GM12878 (cell line): ENCODE results near the gene MED13L. TPM values are rescaled to one million over a fixed set of nuclear protein-coding genes. Genes with fewer than 3 reads are reported as not detected.

Experiments used
- ATAC-seq: fragments of 200-7000 bp; cut with Tn5 transposase; 3 replicates; pipeline ENCODE4 v1.9.1; 2020; ENCODE audit warnings: mild to moderate bottlenecking, moderate library complexity
- BruUV-seq: library from RNA; stranded (reverse); fragments of 400-500 nt; replicated peaks from 2 replicates; lab custom pipeline; 2021; lab: Mats Ljungman, UMichigan
- CTCF ChIA-PET: fragments of 300-600 bp; sonication (Branson Sonifier 250); formaldehyde crosslinking; extraction: SDS; loops from one replicate; lab custom pipeline; 2021; ENCODE audit warnings: inconsistent platforms; lab: Yijun Ruan, JAX
- POLR2A ChIA-PET: fragments of 350-600 bp; formaldehyde crosslinking; extraction: SDS; loops from one replicate; lab custom pipeline; 2021; ENCODE audit warnings: inconsistent platforms; lab: Charles Lee
- RAD21 ChIA-PET: fragments of 300-600 bp; sonication (Branson Sonifier 250); formaldehyde crosslinking; loops from one replicate; lab custom pipeline; 2023; ENCODE audit warnings: antibody characterized with exemption; ENCODE audit not compliant: unreplicated experiment; lab: Charles Lee
- SMC1A ChIA-PET: fragments of 300-600 bp; sonication (Branson Sonifier 250); formaldehyde crosslinking; loops from one replicate; lab custom pipeline; 2023; ENCODE audit not compliant: unreplicated experiment, uncharacterized antibody; lab: Charles Lee
- DNase-seq: peaks from one replicate; pipeline ENCODE4 v3.0.0-alpha.2; 2011; ENCODE audit warnings: low read depth, low spot score
- FAIRE-seq: peaks from 3 replicates; lab custom pipeline; 2011; peaks lifted over from hg19 to GRCh38; lab: Jason Lieb, UNC
- H2AFZ ChIP-seq: 2 replicates; pipeline ENCODE4 v1.6.0; 2011; ENCODE audit warnings: low read depth, low read length, control low read depth; ENCODE audit not compliant: control insufficient read depth
- H3K27ac ChIP-seq: 2 replicates; pipeline ENCODE4 v1.5.1; 2011; ENCODE audit warnings: control low read depth; ENCODE audit not compliant: control insufficient read depth, insufficient read depth
- H3K27me3 ChIP-seq, 2 experiments: replicated peaks in 1 of 2; 2 replicates each; pipeline versions ENCODE4 v1.6.0 to v1.6.1; 2011; ENCODE audit warnings: low read length in 1 of 2; ENCODE audit not compliant: control insufficient read depth in 2 of 2, insufficient read depth in 2 of 2
- H3K36me3 ChIP-seq, 2 experiments: 2 replicates each; pipeline ENCODE4 v1.5.1; 2011; ENCODE audit warnings: low read length in 1 of 2; ENCODE audit not compliant: control insufficient read depth in 2 of 2, insufficient read depth in 2 of 2
- H3K4me1 ChIP-seq: 2 replicates; pipeline ENCODE4 v1.6.1; 2011; ENCODE audit warnings: mild to moderate bottlenecking, low read length, moderate library complexity, mixed read lengths; ENCODE audit not compliant: control insufficient read depth, insufficient read depth
- H3K4me2 ChIP-seq: 2 replicates; pipeline ENCODE4 v1.6.0; 2011; ENCODE audit warnings: control low read depth; ENCODE audit not compliant: control insufficient read depth, insufficient read depth
- H3K4me3 ChIP-seq: fragments of 200-600 bp; sonication (generic); 2 replicates; pipeline ENCODE4 v1.5.1; 2016
- H3K79me2 ChIP-seq: 2 replicates; pipeline ENCODE4 v1.6.0; 2011; ENCODE audit warnings: low read length; ENCODE audit not compliant: control insufficient read depth, insufficient read depth
- H3K9ac ChIP-seq: 2 replicates; pipeline ENCODE4 v1.8.0; 2011; ENCODE audit warnings: low read length, control low read depth, mixed read lengths; ENCODE audit not compliant: control insufficient read depth, insufficient read depth
- H3K9me3 ChIP-seq: replicated peaks from 3 replicates; pipeline ENCODE4 v1.5.1; 2011; ENCODE audit warnings: mild to moderate bottlenecking, low read length; ENCODE audit not compliant: control insufficient read depth, insufficient read depth
- H4K20me1 ChIP-seq: 2 replicates; pipeline ENCODE4 v1.6.0; 2011; ENCODE audit not compliant: control insufficient read depth, insufficient read depth
- BACH1 ChIP-seq: fragments of 450-650 bp; IDR thresholded peaks from 2 replicates; pipeline ENCODE4 v1.6.1; 2017; ENCODE audit warnings: mild to moderate bottlenecking, borderline replicate concordance
- BRCA1 ChIP-seq: IDR thresholded peaks from 2 replicates; pipeline ENCODE4 v1.6.1; 2011; ENCODE audit warnings: low read depth, low read length, improper control_type of control experiment
- CBFB ChIP-seq: IDR thresholded peaks from 2 replicates; pipeline ENCODE4 v1.6.1; 2016; ENCODE audit warnings: antibody characterized with exemption, low read depth
- GATAD2B ChIP-seq: fragments of 450-650 bp; conservative IDR thresholded peaks from 2 replicates; pipeline ENCODE4 v1.6.1; 2017; ENCODE audit warnings: low read depth, mild to moderate bottlenecking, moderate library complexity
- HDAC6 ChIP-seq: fragments of 200-600 bp; sonication (generic); IDR thresholded peaks from one replicate; pipeline ENCODE4 v1.8.0; 2017; ENCODE audit warnings: antibody characterized with exemption; ENCODE audit not compliant: unreplicated experiment
- JUNB ChIP-seq: IDR thresholded peaks from 2 replicates; pipeline ENCODE4 v1.6.1; 2016; ENCODE audit warnings: antibody characterized with exemption, mild to moderate bottlenecking
- KDM1A ChIP-seq: fragments of 200-600 bp; sonication (generic); IDR thresholded peaks from 2 replicates; pipeline ENCODE4 v1.6.1; 2016; ENCODE audit warnings: borderline replicate concordance
- KLF5 ChIP-seq: fragments of 450-650 bp; IDR thresholded peaks from 2 replicates; pipeline ENCODE4 v1.6.1; 2014; ENCODE audit warnings: mild to moderate bottlenecking; ENCODE audit not compliant: partially characterized antibody
- MYB ChIP-seq: fragments of 150-350 bp; IDR thresholded peaks from 2 replicates; pipeline ENCODE4 v1.6.1; 2014; ENCODE audit warnings: mild to moderate bottlenecking, low read depth, low read length, borderline replicate concordance
- POU2F2 ChIP-seq: IDR thresholded peaks from 3 replicates; pipeline ENCODE4 v1.6.1; 2011; ENCODE audit warnings: low read depth, mild to moderate bottlenecking, low read length, borderline replicate concordance
- RCOR1 ChIP-seq: conservative IDR thresholded peaks from 2 replicates; pipeline ENCODE4 v1.6.1; 2012; ENCODE audit warnings: low read depth, low read length, improper control_type of control experiment
- RELB ChIP-seq: fragments of 450-650 bp; IDR thresholded peaks from 2 replicates; pipeline ENCODE4 v1.6.1; 2017; ENCODE audit warnings: low read depth, mild to moderate bottlenecking, moderate library complexity
- SMAD1 ChIP-seq: fragments of 450-650 bp; IDR thresholded peaks from 2 replicates; pipeline ENCODE4 v1.6.1; 2018; ENCODE audit warnings: mild to moderate bottlenecking, low read depth; ENCODE audit not compliant: partially characterized antibody
- SMARCA5 ChIP-seq: fragments of 450-650 bp; IDR thresholded peaks from 2 replicates; pipeline ENCODE4 v1.6.1; 2017; ENCODE audit warnings: mild to moderate bottlenecking
- SRF ChIP-seq, 2 experiments: IDR thresholded peaks; 2 replicates each; pipeline ENCODE4 v1.6.1; 2011; ENCODE audit warnings: low read depth in 2 of 2, low read length in 2 of 2, mild to moderate bottlenecking in 1 of 2, moderate library complexity in 1 of 2
- STAT1 ChIP-seq: fragments of 450-650 bp; conservative IDR thresholded peaks from 2 replicates; pipeline ENCODE4 v1.6.1; 2014; ENCODE audit warnings: antibody characterized with exemption, mild to moderate bottlenecking
- SUPT20H ChIP-seq: IDR thresholded peaks from 2 replicates; pipeline ENCODE4 v1.6.1; 2011; ENCODE audit warnings: low read depth, mild to moderate bottlenecking, low read length, moderate library complexity, borderline replicate concordance; ENCODE audit not compliant: control insufficient read depth
- USF2 ChIP-seq: IDR thresholded peaks from 2 replicates; pipeline ENCODE4 v1.6.1; 2011; ENCODE audit warnings: low read depth, low read length, improper control_type of control experiment, borderline replicate concordance
- WRNIP1 ChIP-seq: IDR thresholded peaks from 2 replicates; pipeline ENCODE4 v1.6.1; 2011; ENCODE audit warnings: low read depth, low read length, improper control_type of control experiment, borderline replicate concordance
- ZNF687 ChIP-seq: fragments of 450-650 bp; IDR thresholded peaks from 2 replicates; pipeline ENCODE4 v1.6.1; 2017; ENCODE audit warnings: mild to moderate bottlenecking, moderate library complexity
- WGBS: methylation state at CpG from one replicate; pipeline ENCODE4 v1.1.6; 2016; ENCODE audit warnings: low lambda C conversion rate; ENCODE audit not compliant: insufficient replicate concordance, insufficient coverage; ENCODE audit errors: missing lambda C conversion rate; 5-methylcytosine and 5-hydroxymethylcytosine counted together
- in situ Hi-C: fragments of 300-500 bp; cut with MboI; formaldehyde crosslinking; loops from 9 replicates; pipeline ENCODE4 v1.14.3; 2018; ENCODE audit warnings: mixed read lengths
- intact Hi-C: fragments of 100-400 bp; cut with micrococcal nuclease; formaldehyde crosslinking; loops from one replicate; pipeline ENCODE4 v1.14.2; 2022; ENCODE audit not compliant: unreplicated experiment
- polyA plus RNA-seq, 11 experiments: library from polyadenylated mRNA; depleted of rRNA in 4 of 11; unstranded in 6 of 11; stranded (reverse) in 5 of 11; fragments of >200 nt; fragmentation: Nextera tagmentation in 4 of 11; fragmentation: Illumina TruSeq in 1 of 11; extraction: Ambion mirVana in 4 of 11; extraction: Trizol in 1 of 11; gene quantifications; 1 replicate in 1 of 11; 2 replicates in 10 of 11; pipeline versions ENCODE4 v1.2.1 to v1.2.3, GENCODE V29; 2011 to 2016; ENCODE audit warnings: inconsistent platforms in 2 of 11, missing spikeins in 2 of 11, low read depth in 1 of 11
- total RNA-seq, 4 experiments: library from RNA; depleted of rRNA in 3 of 4; stranded (reverse); fragments of >200 nt in 3 of 4; fragmentation: Illumina TruSeq in 1 of 4; extraction: Trizol in 1 of 4; gene quantifications; 2 replicates each; pipeline versions ENCODE4 v1.2.1 to v1.2.3, GENCODE V29; 2013 to 2021

Gene MED13L
- total and polyA plus RNA-seq, 10 of the 15 experiments (the other 5 are each of a cell fraction or from before 2014, with no cell fraction given), result 3.7 to 30.1 (median 9.1) TPM

- 82% methylated on average over 8 of the region's 8 CpGs for WGBS
- no peaks in the 10 kb centered on the region; the same call in 1 of the 2 replicates for H4K20me1 ChIP-seq
- no peak for DNase-seq
- ATAC-seq, result no peak
- ChIA-PET SMC1A (interaction anchor here (1.1 to 1.3 kb wide), 3 partner anchors 12 to 25 kb away, joined by 3 to 4 read pairs (median 3); no protein-coding TSS in a partner anchor), POLR2A (no interaction called here), CTCF (no interaction called here), RAD21 (no interaction called here)
- H3K9ac ChIP-seq, result no peak overlapping the region
- no peaks in the 10 kb centered on the region for H3K27me3 ChIP-seq
- no peaks in the 10 kb centered on the region for H3K36me3 ChIP-seq
- no peak for FAIRE-seq
- no peak overlapping the region for H3K27ac ChIP-seq
- BruUV-seq, result no TSS peak
- in situ Hi-C loops, result no loop called here
- no peaks in the 10 kb centered on the region for H3K9me3 ChIP-seq
- no peak overlapping the region for H3K4me2 ChIP-seq
- no peak overlapping the region for H2AFZ ChIP-seq
- intact Hi-C loops, result no loop called here
- no peak overlapping the region for H3K4me3 ChIP-seq
- no peak for TF ChIP-seq HDAC6
- no peak for TF ChIP-seq ZNF687
- TF ChIP-seq GATAD2B, result no peak
- TF ChIP-seq SMARCA5, result no peak
- TF ChIP-seq SUPT20H, result no peak
- TF ChIP-seq SRF (IDR thresholded peaks at IDR 0.05; ENCODE audit: low read depth in 2 of 2, low read length in 2 of 2), result no peak
- TF ChIP-seq USF2, result no peak
- TF ChIP-seq KDM1A, result no peak
- no peak for TF ChIP-seq SMAD1
- TF ChIP-seq BACH1, result no peak
- TF ChIP-seq POU2F2, result no peak
- no peak for TF ChIP-seq STAT1
- no peak for TF ChIP-seq BRCA1
- TF ChIP-seq JUNB, result no peak
- no peak for TF ChIP-seq MYB
- TF ChIP-seq RCOR1, result no peak
- TF ChIP-seq RELB, result no peak
- no peak for TF ChIP-seq KLF5
- TF ChIP-seq CBFB, result no peak
- TF ChIP-seq WRNIP1, result no peak
- H3K79me2 ChIP-seq, result peaks cover 2% of the 10 kb centered on the region; the same call in 1 of the 2 replicates
- peaks cover 2% of the 10 kb centered on the region; the same call in 1 of the 2 replicates for H3K4me1 ChIP-seq
These were observed 122.1 kb downstream of the MED13L start for GRCh38 chr12:116155383-116155782.
